ENCODE measurements around the gene CARD11.

DNA sequence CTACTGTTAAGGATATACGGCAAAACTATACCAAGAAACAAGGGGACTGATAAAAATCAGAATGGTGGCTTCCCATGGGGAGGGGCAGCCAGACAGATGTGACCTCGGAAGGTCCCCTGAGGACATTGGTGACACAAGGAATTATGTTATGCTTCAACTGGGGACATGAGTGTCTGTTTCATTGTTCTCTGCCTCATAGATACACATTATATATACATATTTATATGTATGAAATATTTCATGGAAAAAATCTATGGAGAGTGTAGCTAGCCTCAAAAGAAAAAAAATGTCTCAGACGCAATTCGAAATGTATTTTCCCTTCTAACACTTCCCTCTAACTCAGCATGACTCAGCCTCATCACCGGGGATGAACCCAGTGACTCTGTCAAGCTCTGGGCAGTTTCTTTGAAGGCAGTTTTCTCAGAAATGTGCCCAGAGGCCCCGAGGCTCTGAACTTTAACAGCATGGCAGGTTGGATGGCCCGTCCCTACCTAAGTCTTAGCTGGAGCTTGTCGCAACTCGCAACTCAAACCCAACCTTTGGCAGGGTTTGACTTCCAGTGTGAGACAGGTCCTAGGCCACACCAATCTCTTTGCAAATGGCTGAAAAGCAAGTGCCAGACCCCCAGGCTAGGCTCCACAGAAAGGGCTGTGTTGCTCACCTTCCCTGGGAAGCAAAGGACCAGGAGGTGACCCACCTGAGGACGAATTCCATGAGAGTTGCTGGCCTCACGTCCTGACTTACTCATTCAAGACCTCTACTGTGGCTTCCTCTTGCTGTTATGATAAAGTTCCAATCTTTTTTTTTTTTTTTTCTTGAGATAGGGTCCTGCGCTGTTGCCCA, 86.9 kb downstream of the CARD11 start:
- TF ChIP-seq CTCF (conservative IDR thresholded peaks at IDR 0.05; ENCODE audit: low read depth, low read length) (no peak), RAD21 (IDR thresholded peaks at IDR 0.05; ENCODE audit: low read length) (no peak), FOS (IDR thresholded peaks at IDR 0.05; ENCODE audit: low read depth, low read length) (no peak), POLR2A (IDR thresholded peaks at IDR 0.05; ENCODE audit: low read depth, low read length) (no peak), NFE2L2 (IDR thresholded peaks at IDR 0.05; ENCODE audit: low read depth, low read length) (peak; percentile 62; the same call in 1 of the 2 replicates)

All from IMR-90 (cell line).